Left hindlimb (tissue), 1 donor: Measurements from ENCODE around the gene EDAR.

Source experiments
- DNase-seq: peaks from one replicate; pipeline ENCODE4 v3.0.0-alpha.2; 2018

Gene EDAR

GRCh38 chr2:108923019-108923700 lies 65.9 kb downstream of the EDAR start:
- no peak for DNase-seq

GRCh38 chr2:108922141-108922915 lies 66.7 kb downstream of the EDAR start:
- no peak for DNase-seq

GRCh38 chr2:108921096-108922030 lies 67.7 kb downstream of the EDAR start:
- no peak for DNase-seq

- no peak for DNase-seq
Observed at GRCh38 chr2:108920686-108921085, 68.3 kb downstream of the EDAR start.

GRCh38 chr2:108919571-108920373 lies 69.2 kb downstream of the EDAR start:
- no peak for DNase-seq

- no peak for DNase-seq
Observed at GRCh38 chr2:108918941-108919341, 70.1 kb downstream of the EDAR start.

GRCh38 chr2:108918156-108918874 lies 70.7 kb downstream of the EDAR start:
- DNase-seq, result no peak

- DNase-seq, result no peak
Observed at GRCh38 chr2:108917526-108917925, 71.5 kb downstream of the EDAR start.

- DNase-seq, result no peak
Observed at GRCh38 chr2:108916796-108917421, 72.1 kb downstream of the EDAR start.

GRCh38 chr2:108916122-108916795 lies 72.8 kb downstream of the EDAR start:
- DNase-seq, result no peak

GRCh38 chr2:108912629-108912902 lies 76.5 kb downstream of the EDAR start:
- DNase-seq, result no peak

- DNase-seq, result no peak
Observed at GRCh38 chr2:108911807-108912628, 77.0 kb downstream of the EDAR start.

GRCh38 chr2:108911401-108911800 lies 77.6 kb downstream of the EDAR start:
- DNase-seq, result no peak

- DNase-seq, result no peak
Observed at GRCh38 chr2:108910541-108911396, 78.3 kb downstream of the EDAR start.

GRCh38 chr2:108910011-108910431 lies 79.0 kb downstream of the EDAR start:
- no peak for DNase-seq

GRCh38 chr2:108909275-108909823 lies 79.7 kb downstream of the EDAR start:
- no peak for DNase-seq

GRCh38 chr2:108908713-108909070 lies 80.3 kb downstream of the EDAR start:
- no peak for DNase-seq

GRCh38 chr2:108907822-108908712 lies 81.0 kb downstream of the EDAR start:
- DNase-seq, result no peak
